Loucy (cell line): ENCODE measurements around the gene ESR1.
"Not testable (repeated sequence)": the region's sequence is repeated elsewhere in the genome, so short reads cannot be mapped to it uniquely, and the experiment has no call there.

ENCODE experiments used
- H2AFZ ChIP-seq: fragments of 200-600 bp; sonication (generic); 2 replicates; pipeline ENCODE4 v1.6.0; 2016; ENCODE audit warnings: antibody characterized with exemption, mild to moderate bottlenecking, low read length, moderate library complexity
- H3F3A ChIP-seq: fragments of 200-600 bp; 2 replicates; pipeline ENCODE4 v1.6.0; 2016; ENCODE audit warnings: antibody characterized with exemption, low read depth, mild to moderate bottlenecking
- H3K27me3 ChIP-seq: fragments of 200-600 bp; sonication (generic); 2 replicates; pipeline ENCODE4 v1.6.1; 2014; ENCODE audit warnings: low read length, mild to moderate bottlenecking; ENCODE audit not compliant: insufficient read depth, poor library complexity, severe bottlenecking
- H3K36me3 ChIP-seq: fragments of 200-600 bp; sonication (generic); 2 replicates; pipeline ENCODE4 v1.6.1; 2016; ENCODE audit warnings: low read length; ENCODE audit not compliant: insufficient read depth
- H3K4me1 ChIP-seq: fragments of 200-600 bp; sonication (generic); 2 replicates; pipeline ENCODE4 v1.5.1; 2014; ENCODE audit warnings: low read length, mild to moderate bottlenecking; ENCODE audit not compliant: insufficient read depth, poor library complexity, severe bottlenecking
- H3K4me2 ChIP-seq: fragments of 200-600 bp; sonication (generic); 2 replicates; pipeline ENCODE4 v1.6.0; 2014; ENCODE audit warnings: antibody characterized with exemption, low read length, low read depth, mild to moderate bottlenecking; ENCODE audit not compliant: poor library complexity, severe bottlenecking
- H3K4me3 ChIP-seq: fragments of 200-600 bp; sonication (generic); 2 replicates; pipeline ENCODE4 v1.5.1; 2014; ENCODE audit warnings: low read length, mild to moderate bottlenecking, mixed read lengths; ENCODE audit not compliant: poor library complexity, severe bottlenecking
- H3K79me2 ChIP-seq: fragments of 200-600 bp; sonication (generic); 2 replicates; pipeline ENCODE4 v1.6.1; 2014; ENCODE audit warnings: low read length; ENCODE audit not compliant: insufficient read depth
- H3K9ac ChIP-seq: fragments of 200-600 bp; sonication (generic); 2 replicates; pipeline ENCODE4 v1.6.0; 2014; ENCODE audit warnings: mild to moderate bottlenecking, low read depth, low read length, moderate library complexity; ENCODE audit not compliant: poor library complexity, severe bottlenecking
- H3K9me2 ChIP-seq: fragments of 200-600 bp; sonication (generic); replicated peaks from 2 replicates; pipeline ENCODE4 v1.6.1; 2016; ENCODE audit warnings: low read depth, low read length, mixed read lengths
- H3K9me3 ChIP-seq: fragments of 200-600 bp; sonication (generic); 2 replicates; pipeline ENCODE4 v1.6.1; 2014; ENCODE audit warnings: mild to moderate bottlenecking, antibody characterized with exemption, low read length, low read depth; ENCODE audit not compliant: insufficient read depth
- H4K20me1 ChIP-seq: fragments of 200-600 bp; sonication (generic); 2 replicates; pipeline ENCODE4 v1.6.0; 2014; ENCODE audit warnings: antibody characterized with exemption, low read length, mild to moderate bottlenecking; ENCODE audit not compliant: insufficient read depth, poor library complexity, severe bottlenecking
- EZH2phosphoT487 ChIP-seq: fragments of 200-600 bp; IDR thresholded peaks from 2 replicates; pipeline ENCODE4 v1.6.1; 2018; ENCODE audit warnings: antibody characterized with exemption, mild to moderate bottlenecking, moderate library complexity, borderline replicate concordance
- TF ChIP-seq, protein P1 (sequence below): fragments of 200-600 bp; sonication (generic); conservative IDR thresholded peaks from 2 replicates; pipeline ENCODE4 v1.5.1; 2014; ENCODE audit warnings: mild to moderate bottlenecking, antibody characterized with exemption, low read length

Gene ESR1

GRCh38 chr6:151962246-151962846 lies 154.9 kb downstream of the ESR1 start:
- no peak overlapping the region for H3K9ac ChIP-seq
- H4K20me1 ChIP-seq, result no peaks in the 10 kb centered on the region
- no peaks in the 10 kb centered on the region for H3K9me3 ChIP-seq
- no peaks in the 10 kb centered on the region for H3K4me1 ChIP-seq
- H3K4me2 ChIP-seq, result no peak overlapping the region
- H3K27me3 ChIP-seq, result peaks cover 39% of the 10 kb centered on the region
- no peaks in the 10 kb centered on the region for H3K36me3 ChIP-seq
- no peak for TF ChIP-seq EZH2phosphoT487
- TF ChIP-seq, protein P1, sequence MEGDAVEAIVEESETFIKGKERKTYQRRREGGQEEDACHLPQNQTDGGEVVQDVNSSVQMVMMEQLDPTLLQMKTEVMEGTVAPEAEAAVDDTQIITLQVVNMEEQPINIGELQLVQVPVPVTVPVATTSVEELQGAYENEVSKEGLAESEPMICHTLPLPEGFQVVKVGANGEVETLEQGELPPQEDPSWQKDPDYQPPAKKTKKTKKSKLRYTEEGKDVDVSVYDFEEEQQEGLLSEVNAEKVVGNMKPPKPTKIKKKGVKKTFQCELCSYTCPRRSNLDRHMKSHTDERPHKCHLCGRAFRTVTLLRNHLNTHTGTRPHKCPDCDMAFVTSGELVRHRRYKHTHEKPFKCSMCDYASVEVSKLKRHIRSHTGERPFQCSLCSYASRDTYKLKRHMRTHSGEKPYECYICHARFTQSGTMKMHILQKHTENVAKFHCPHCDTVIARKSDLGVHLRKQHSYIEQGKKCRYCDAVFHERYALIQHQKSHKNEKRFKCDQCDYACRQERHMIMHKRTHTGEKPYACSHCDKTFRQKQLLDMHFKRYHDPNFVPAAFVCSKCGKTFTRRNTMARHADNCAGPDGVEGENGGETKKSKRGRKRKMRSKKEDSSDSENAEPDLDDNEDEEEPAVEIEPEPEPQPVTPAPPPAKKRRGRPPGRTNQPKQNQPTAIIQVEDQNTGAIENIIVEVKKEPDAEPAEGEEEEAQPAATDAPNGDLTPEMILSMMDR, result no peak
- no peaks in the 10 kb centered on the region for H3F3A ChIP-seq
- no peaks in the 10 kb centered on the region for H3K9me2 ChIP-seq
- H3K4me3 ChIP-seq, result no peak overlapping the region
- no peak overlapping the region for H2AFZ ChIP-seq
- H3K79me2 ChIP-seq, result no peaks in the 10 kb centered on the region

DNA sequence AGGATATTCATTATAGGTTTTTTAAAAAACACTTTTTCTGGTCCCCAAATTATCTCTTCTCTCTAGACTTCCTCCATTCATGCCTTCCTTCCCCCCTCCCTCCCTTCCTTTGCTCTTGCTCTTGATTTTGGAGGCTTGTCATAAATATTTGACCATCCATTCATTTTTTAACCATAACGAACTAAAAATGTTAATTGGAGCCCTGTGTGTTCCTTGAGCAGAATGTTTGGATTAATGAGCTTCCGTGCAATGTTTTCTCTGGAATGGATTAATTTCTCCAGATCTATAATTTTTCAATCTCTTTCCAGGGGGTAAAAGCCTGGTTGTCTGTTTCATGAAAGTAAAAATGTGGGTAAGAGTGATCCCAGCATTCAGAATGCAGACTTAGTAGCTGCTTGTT lies 155.5 kb downstream of the ESR1 start:
- Histone ChIP-seq H2AFZ (no peak overlapping the region), H3K9me2 (no peaks in the 10 kb centered on the region), H3K9me3 (no peaks in the 10 kb centered on the region), H3K9ac (no peak overlapping the region), H4K20me1 (no peaks in the 10 kb centered on the region), H3K36me3 (no peaks in the 10 kb centered on the region), H3K27me3 (peaks cover 39% of the 10 kb centered on the region), H3F3A (no peaks in the 10 kb centered on the region), H3K79me2 (no peaks in the 10 kb centered on the region), H3K4me2 (no peak overlapping the region), H3K4me3 (no peak overlapping the region), H3K4me1 (no peaks in the 10 kb centered on the region)
- no peak for TF ChIP-seq EZH2phosphoT487
- TF ChIP-seq, protein P1, result no peak

DNA sequence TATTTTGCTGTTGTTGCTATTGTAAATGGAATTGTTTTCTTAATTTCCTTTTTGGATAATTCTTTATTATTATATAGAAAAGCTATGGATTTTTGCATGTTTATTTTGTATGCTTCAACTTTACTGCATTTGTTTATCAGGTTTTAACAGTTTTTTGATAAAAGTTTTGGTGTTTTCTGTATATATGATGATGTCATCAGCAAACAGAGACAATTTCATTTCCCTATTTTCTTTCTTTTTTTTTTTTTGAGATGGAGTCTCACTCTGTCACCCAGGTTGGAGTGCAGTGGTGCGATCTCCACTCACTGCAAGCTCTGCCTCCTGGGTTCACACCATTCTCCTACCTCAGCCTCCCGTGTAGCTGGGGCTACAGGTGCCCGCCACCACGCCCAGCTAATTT lies 156.9 kb downstream of the ESR1 start:
- not testable (repeated sequence) for H3K9ac ChIP-seq, H3F3A ChIP-seq, H3K79me2 ChIP-seq, H4K20me1 ChIP-seq, H3K4me3 ChIP-seq, H3K9me2 ChIP-seq, H3K4me1 ChIP-seq, H3K36me3 ChIP-seq, H3K9me3 ChIP-seq, H3K4me2 ChIP-seq, H2AFZ ChIP-seq
- peaks cover 37% of the 10 kb centered on the region for H3K27me3 ChIP-seq

DNA sequence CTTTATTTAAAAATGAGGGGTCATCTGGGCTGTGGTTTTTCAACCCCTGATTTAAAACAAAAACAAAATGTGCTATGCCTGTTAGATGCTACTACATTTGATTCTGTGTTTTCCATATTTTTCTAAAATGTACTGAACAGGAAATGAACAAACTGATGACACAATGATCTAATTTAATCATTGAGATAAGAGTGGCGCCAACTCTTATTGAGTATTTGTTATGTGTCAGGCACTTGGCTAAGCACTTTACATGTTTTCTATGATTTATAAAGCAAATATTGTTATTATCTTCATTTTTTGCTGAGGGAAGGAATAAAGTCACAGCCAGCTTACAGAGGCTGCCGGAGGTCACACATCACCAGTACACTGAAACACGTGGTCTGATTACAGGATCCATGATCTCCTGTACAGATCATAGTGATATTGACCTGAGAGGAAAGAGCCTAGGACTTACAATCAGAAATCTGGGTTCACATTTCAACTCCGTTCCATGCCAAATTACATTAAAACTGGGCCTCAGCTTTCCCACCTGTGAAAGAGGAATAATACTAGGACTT lies 166.7 kb downstream of the ESR1 start:
- Histone ChIP-seq H3K9ac (no peak overlapping the region), H3K9me3 (no peaks in the 10 kb centered on the region), H3F3A (no peaks in the 10 kb centered on the region), H4K20me1 (no peaks in the 10 kb centered on the region), H3K4me1 (no peaks in the 10 kb centered on the region), H2AFZ (no peak overlapping the region), H3K27me3 (no peaks in the 10 kb centered on the region), H3K79me2 (no peaks in the 10 kb centered on the region), H3K36me3 (no peaks in the 10 kb centered on the region), H3K4me3 (no peak overlapping the region), H3K9me2 (no peaks in the 10 kb centered on the region), H3K4me2 (no peak overlapping the region)
- no peak for TF ChIP-seq EZH2phosphoT487
- TF ChIP-seq, protein P1, result no peak
